ENCODE measurements around the gene RNF126.

Gene RNF126

DNA sequence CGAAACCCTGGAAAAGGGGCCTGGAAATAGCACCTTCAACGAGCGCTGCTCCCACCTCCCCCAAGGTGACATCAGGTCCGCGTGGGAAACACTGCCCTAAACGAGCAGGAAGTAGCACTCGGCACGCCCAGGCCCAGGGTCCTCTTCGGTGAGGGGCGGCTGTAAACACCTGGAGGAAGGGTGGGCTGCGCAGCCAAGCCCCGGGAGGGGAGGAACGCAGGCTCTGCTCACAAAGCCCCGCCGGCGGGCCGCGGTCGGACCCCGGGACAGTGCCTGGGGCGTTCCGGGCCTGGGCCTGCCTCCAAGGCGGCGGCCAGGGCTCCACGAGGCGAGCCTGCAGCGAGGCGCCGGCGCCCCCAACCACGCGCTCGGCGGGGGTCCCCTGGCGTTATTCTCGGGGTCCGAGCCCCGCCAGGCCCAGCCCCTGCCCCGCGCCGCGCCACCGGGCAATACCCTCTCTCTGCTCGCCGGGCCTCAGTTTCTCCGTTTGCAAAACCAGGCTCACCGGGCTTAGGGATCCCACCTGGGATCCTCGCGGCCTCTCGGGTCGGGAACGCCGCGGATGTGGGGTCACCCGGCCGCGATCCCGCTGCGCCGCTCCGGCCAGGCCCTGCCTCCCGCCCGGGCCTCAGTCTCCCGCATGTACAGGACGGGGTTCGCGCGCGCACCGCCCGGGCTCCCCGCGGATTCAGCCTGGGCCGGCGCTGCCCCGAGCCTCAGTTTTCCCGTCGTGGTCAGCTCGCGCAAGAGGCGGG lies 630 bp downstream of the RNF126 start:
- peak; percentile 66 to 78 for DNase-seq

DNA sequence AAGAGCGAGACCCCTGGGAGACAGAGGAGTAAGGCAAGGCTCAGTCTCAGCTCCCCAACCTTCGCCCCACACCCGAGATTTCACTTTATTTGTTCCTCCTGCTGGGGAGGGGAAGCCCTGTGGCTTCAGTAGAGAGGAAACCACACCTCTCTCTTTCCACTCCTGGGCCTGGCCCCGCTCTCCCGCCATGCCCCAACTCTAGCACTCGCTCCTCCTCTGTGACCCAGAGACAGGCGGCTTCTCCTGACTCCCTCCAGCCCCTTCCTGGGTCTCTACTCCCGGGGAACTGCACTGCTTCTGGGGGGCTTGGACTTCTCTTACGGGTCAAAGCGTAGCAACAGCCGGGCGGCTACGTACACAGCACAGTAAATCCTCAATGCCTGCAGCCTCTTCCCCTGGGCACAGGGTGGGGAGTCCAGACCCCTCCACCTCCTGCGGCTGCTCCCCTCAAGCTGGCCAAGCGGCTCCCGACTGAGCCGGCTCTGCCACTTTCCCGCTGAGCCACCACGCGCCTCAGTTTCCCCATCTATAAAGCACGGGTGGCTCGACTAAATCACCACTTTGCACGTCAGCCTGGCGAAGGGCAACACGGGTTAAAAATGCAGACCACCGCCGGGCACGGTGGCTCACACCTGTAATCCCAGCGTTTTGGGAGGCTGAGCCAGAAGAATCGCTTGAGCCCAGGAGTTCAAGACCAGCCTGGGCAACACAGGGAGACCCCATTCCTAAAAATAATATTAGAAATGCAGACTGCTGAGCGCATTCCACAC lies 1.4 kb downstream of the RNF126 start:
- DNase-seq, result peak; percentile 61 to 64

DNA sequence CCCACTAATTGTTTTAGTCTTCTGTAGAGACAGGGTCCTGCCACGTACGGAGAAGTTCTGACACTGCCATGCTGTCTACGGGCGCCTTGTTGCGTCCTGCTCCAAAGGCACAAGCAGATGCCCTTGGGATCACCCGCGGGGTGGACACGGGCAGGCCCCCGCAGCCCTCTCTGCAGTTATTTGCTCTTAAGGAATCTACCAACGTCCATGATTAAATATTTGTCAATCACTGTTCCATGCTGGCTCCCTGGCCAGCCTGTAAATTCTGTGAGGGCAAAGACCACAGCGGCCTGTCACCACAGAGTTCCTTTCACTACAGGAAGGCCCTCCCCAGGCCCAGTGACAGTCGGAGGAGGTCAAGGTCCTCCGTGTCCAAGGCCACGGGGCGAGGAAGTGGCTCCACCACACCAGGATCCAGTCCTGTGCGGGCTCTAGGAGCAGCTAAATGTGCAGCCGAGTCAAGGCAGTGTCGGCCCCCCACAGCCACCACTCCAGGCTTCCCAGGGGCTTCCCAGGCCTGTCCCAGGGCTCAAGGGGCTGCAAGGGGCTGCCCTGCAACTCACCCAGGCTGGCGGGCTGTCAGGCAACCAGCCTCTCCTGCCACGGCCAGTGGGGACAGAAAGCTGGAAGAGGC lies 2.1 kb downstream of the RNF126 start:
- DNase-seq, result no peak

DNA sequence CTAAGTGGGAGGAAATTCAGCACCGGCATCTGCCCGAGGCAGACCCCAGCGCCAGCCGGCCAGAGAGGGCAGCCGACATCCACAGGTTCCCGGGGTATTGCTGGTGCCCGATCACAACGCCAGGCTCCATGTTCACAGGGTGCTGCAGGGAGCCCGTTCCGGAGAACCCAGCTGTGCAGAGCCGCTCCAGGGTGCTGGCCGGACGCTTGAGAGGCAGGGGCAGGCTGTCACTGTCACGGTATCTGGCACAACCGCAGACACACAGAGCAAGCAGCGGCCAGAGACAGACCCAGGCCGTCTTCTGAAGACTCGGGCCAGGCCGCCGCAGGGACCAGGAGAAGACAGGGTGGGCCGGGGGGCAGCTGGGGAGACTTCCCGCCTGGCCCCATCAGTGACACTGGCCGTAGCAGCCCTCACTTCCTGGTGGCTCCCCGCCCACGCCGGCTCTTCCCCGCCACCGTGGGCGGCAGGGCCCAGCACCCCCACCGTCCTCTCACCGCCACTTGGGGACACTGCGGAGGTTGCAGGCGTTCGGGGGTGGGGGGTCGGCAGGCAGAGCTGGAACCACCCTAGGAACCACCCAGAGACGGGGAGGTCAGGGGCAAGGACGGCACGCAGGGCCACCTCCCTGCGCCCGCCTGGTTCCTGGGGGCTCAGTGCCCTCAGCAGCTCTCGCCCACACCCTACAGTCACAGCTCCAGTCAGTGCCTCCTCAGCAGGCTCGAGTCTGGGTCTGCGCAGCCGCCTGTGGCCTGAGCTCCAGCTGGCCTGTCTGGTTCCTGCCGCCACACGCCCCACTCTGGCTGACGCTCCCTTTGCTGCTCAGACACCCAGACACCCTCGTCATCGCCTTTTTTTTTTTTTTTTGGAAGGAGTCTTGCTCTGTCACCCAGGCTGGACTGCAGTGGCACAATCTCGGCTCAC lies 3.8 kb downstream of the RNF126 start:
- DNase-seq, result peak in 1 of 2 experiments; percentile 33

DNA sequence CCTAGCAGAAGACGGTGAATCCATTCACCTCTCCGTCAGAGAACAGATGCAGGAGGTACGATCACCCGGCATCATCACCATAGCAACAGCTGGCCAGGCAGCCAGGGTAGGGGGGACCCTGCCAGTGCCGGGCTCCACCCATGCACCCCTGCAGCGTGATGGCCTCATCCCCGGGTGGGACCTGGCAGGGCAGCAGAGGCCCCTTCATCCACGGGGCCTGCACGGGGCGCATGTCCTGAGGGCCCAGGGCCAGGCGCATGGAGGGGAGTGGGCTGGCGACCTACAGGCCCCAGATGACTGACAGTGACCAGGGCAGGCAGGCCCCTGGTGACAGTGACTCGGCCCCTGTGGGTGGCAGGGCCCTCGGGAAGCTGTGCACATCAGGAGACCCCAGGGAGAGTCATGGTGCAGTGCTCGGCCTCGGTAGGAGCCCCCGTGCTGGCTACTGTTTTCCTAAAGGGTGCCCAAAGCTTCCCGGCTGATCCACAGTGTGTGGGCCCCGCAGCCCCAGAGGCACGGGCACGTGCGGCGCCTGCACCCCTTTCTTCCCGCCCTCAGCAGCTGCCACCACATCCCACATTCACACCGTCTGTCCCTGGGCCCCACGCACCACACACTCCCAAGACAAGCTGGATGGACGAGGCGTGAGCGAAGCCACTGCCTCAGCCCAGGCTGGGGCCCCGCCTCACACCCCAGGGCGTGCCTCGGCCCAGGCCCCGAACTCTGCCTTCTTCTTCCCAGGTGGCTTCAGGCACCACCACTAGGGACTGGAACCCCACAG lies 4.8 kb downstream of the RNF126 start:
- no peak for DNase-seq

DNA sequence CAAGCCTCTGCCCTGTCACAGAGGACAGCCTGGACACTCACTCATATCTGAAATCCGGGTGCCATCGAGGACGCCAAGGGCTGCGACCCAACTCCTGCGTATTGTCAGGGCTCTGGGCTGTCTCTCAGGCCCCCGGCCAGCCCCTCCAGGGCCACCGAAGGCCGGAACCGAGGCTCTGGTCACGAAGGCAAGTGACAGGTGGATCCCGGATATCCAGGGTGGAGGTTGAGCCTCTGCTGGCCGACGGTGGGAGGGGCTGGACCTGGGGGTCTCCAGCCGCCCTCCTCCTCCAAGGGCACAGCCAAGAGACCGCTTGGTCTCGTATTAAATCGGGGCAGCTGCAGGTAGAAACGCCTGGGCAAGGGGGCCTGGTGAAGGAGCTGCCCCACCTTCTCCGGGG lies 5.4 kb downstream of the RNF126 start:
- DNase-seq, result no peak

DNA sequence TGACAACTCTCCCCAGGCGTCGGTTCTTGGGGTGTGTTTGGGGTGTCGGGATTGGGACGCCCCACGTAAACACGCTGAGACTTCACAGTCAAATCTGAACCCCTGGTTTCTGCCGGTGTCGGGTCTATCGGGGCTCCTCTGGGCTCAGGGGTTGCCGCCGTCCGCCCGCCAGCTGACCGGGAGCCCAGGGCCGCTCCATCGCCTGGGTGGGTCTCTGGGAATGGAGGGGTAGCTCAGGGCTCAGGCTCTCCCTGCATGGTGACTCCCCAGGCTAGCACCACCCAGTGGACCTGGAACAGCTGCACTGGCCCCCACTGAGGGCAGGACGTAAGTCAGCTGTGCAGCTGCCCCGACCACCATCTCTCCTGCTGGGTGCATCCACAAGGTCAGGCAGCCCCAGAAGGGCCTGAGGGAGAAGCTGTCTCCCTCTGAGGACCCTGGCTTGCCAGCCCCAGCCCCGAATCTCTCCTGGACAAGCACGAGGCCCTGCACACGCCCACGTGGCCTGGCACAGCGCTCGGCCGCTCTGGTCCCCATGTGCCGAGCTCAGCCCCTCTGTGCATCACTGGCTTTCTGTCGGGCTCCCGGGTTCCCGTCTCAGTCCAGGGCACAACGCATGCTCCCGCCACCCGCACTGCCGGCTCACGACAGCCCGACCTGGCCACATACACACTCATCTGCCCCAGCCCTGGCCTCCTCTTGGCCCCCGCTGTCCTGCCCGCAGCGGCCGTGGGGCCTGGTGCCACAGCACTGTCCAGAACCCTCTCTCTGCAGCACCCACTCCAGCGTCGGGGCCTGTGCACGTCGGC lies 6.1 kb downstream of the RNF126 start:
- DNase-seq, result no peak

DNA sequence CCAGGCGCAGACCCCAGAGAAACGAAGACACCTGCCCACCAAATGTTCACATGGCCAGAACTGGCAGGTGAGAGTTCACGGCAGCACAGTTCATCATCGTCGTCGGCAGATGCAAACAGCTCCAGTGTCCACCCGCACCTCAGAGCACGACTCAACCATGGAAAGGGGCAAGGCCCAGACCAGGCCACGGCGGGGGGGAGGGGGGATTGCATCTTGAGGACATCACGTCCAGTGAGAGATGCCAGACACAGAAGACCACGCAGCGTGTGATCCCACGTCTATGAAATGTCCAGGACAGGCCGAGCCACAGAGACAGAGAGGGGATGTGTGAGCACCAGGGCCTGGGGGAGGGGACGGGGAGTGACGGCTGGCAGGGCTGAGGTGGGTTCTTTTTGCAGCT lies 7.3 kb downstream of the RNF126 start:
- no peak for DNase-seq

DNA sequence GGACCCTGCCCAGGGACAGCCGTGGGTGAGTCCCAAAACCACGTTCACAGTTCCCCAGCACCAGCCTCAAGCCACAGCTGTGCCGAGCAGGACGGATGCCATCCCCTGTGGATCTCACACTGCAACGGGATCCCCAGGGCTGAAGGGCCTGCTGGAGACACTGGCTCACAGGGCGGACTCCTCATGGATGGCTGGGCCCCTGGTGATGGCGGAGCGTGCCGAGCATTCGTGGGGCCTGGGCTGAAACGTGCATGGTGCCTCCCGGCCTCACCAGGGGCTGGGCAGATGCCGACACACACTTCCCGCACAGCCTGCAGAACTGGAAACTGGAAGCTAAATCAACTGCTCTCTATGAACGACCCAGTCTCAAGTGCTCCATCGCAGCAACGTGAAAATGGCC lies 9.6 kb downstream of the RNF126 start:
- DNase-seq, result no peak

DNA sequence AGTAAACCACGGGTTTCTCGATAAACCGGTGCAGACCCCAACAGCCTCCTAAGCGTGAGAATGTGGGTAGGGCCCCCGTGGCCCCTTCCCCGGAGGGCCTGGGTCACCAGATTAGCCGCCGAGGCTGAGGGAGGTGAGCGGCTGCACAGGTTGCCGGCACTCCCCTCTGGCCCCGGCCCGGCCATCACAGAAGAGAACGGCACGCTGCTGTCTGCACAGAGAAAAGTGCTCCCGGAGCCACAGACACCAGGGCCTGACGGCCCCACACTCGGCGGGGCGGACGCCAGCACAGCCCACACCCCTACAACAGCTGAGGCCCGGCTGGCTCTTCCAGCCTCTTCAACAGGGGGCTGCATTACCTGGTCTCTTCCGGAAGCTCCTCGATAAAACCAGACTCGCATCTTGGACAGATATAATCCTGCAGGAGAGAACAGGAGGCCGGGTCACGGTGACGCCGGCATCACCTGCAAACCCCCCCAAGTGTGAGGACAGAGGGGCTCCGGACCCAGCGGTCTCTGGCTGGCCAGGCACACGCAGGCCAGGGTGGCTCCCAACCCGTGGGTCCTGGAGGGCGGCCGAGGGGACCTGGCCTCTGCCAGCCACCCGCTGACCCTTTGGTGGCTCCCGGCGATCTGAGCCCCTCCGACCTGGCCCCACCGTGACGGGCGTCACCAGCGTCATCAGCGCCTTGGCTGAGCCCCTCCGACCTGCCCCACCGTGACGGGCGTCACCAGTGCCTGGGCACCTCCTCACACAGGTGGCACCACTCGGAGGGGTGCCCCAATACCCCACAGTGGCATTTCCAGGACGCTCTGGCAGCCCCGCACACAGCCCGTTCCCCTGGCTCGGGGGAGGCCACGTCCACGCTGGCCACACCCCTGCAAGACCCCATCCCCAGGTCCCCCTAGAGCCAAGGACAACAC lies 10.3 kb downstream of the RNF126 start:
- DNase-seq, result no peak

DNA sequence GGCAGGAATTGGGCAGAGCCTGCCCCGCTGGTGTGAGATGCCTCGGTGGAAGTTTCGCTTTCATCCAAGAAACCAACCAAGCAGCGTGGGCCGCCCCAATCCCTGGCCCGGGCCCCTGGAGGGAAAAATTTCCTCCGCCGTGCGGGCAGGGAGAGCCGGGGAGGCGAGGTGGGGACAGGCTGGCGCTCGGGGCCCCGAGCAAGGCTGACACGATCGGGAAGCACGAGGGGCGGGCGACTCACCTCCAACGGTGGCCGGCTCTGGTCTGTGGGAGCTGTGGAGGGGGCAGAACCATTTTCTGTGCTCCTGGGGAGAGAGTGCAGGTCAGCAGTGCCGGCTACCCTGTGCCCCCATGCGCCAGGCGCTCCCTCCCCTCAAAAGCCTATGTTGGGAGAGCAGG lies 11.0 kb downstream of the RNF126 start:
- DNase-seq, result no peak

DNA sequence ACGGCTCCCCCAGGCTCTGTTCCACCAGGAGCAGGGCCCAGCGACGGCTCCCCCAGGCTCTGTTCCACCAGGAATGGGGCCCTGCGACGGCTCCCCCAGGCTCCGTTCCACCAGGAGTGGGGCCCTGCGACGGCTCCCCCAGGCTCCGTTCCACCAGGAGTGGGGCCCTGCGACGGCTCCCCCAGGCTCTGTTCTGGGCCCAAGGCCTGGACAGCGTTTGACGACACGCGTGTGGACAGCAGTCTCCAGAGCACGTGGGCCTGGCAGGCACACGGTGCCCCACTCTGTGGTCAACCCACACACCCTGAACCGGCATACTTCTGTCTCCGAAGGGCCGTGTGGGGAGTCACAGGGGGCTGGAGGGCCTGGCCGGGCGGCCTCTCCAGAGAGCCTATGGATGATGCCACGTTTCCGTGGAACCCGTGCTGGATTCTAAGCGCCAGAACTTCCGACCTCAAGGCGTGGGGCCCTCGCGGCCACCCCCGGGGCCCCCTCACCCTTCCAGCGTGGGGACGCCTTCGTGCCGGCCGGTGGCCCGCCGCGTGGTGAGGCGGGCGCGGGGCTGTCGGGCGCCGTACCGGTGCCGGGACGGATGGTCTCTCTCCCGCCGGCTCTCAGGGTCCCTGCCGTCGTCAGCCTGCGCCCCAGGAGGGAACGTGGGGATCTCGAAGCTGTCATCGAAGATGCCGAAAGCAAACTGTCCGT lies 11.7 kb downstream of the RNF126 start:
- no peak for DNase-seq

DNA sequence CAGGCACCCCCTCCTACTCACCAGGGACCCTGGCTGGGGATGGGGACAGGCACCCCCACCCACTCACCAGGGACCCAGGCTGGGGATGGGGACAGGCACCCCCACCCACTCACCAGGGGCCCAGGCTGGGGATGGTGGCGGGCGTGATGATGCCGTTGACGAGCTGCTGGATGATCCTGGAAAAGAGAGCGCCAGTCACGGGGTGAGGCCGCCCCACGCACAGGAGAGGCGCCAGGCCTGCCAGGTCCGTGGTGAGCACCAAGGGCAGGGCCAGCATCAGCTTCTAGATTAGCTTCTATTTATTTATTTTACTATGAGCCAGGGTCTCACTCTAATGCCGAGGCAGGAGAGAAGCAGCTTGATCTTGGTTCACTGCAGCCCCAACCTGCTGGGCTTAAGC lies 12.9 kb downstream of the RNF126 start:
- DNase-seq, result no peak

DNA sequence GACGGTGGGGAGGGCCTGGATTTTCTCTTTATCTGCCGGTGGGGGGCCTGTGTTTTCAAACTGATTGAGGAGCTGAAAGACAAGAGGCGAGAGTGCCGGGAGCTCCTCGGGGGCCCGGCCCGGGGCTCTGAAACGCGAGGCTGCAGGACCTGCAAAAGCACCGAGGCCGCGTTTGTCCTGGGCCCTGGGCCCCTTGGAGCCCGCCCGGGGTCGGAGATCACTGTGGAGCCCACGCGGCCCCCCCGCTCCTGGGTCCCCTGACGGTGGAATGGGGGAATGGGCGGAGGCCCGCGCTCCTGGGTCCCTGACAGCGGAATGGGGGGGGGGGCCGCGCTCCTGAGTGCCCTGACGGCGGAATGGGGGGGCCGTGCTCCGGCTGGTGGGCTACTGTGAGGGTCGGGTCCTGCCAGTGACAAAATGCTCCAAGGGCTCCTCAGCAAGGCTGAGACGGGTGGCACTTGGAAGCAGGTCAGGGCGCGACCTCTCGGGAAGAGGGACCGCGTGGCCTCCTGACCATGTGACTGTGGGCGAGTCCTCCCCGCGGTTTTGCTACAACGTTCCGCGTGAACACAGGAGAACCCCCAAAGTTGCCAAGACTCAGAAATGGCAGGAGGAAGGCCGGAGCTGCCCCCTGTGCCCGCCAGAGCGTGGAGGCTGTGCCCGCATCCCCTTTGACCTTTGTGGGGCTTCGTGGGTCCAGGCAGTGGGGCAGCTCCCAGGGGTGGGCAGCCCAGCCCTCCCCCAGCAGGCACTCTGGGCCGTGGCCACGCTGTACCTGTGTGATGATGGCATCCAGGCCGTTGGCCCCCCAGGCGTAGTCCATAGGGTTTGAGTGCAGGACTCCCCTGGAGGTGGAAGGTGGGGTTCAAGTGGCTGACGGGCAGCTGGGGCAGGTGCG lies 13.9 kb downstream of the RNF126 start:
- no peak for DNase-seq

DNA sequence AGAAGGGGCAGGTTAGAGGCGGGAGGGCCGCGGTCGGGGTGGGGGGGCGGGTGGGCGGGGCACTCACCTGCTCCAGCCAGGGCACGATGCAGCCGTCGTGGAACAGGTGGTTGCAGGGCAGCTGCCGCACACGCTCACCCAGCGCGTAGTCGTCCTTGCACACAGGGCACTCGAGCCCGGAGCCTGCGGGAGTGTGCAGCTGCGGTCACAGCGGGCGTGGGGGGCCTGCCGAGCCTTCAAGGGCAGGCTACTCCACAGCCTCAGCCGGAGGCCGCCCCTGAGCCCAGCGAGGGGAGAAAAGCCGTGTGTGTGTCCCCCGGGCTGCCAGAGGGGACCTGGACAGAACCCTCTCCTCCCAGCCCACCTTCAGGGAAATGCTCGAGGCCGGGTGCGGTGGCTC lies 14.7 kb downstream of the RNF126 start:
- no peak for DNase-seq

DNA sequence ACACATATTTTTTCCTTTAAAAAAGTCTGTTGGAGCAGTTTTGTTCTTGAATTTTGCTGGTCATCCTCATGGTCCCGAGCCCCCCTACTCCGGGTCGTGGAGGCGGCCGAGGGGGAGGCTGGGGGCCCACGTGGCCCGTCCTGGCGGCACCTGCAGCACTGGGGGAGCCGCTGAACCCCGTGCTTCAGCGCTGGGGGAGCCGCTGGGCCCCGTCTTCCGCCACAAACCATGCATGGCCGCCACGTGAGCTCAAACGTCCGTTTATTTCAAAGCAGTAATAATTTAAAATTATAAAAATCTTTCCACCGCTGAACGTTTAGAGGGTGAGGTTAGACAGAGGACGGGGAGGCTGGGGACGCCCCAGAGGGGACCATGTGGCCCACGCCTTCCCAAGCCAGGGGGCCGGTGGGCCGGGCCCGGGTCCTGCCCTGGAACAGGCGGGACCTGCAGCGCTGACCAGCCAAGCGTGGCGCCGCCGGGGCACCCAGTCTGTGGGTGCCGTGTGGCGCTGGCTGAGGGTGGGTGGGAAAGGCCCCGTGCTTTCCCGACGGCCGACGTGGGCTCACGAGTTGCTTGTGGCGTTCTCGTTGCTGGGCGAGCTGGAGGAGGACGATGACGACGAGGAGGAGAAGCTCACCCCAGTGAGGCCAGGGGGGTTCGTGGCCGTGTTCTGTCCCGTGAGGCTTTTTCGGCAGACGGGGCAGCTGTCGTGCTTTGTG lies 15.3 kb downstream of the RNF126 start:
- DNase-seq, result no peak

DNA sequence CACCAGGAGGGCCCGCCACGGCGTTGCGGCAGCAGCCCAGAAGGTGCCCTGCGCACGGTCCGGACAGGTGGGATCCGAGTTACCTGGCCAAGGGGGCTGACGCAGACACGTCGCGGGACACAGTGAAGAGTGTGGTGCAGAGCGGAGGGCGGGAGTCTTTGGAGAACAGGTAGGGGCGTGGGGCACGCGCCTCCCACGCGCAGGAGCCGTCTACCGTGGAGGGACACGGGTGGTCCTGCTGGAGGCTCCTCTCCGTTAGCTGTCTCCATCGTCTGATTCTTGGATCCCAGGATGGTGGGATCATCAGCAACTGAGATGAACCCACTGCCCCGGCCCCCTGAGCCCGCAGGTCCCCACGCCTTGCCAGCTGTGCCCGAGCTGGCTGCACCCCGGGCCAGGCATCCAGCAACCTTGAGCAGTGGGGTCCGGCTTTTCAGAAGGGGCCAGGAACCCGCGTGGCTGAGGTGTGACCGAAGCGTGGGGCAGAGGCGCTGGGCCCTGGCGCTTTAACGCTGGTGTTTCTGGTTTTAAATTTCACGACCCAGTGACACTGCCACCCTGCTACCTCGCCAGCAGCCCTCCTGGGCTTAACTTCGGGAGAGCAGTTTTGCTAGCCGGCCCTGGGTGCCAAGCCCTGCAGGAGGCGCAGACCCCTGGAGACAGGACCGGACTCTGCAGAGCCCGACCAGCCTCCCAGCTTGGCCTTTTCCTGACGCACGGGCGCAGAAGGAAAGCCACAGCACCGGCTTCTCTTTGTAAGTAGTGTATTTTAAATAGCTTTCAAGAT lies 16.0 kb downstream of the RNF126 start:
- no peak for DNase-seq
